Measurements from ENCODE around the gene NCBP3. TPM values are rescaled to one million over a fixed set of nuclear protein-coding genes. Genes with fewer than 3 reads are reported as not detected.
A peak's percentile ranks its signal among the peaks of the same experiment; 100 is the strongest.

NCBP3 gene
- total and polyA plus RNA-seq, 2 donors (not counting 3 experiments of a cell fraction or from before 2014, with no cell fraction given), result 18.2 to 51.1 TPM

- DNase-seq (ENCODE audit: low read depth, low spot score), result no peak
- no peaks in the 10 kb centered on the region for H3K27me3 ChIP-seq (ENCODE audit: control insufficient read depth in 2 of 2, insufficient read depth in 2 of 2, low read length in 2 of 2)
- no peak overlapping the region for H2AFZ ChIP-seq (ENCODE audit: low read depth, low read length)
- peak overlapping the region; percentile 72 for H3K27ac ChIP-seq (ENCODE audit: insufficient read depth, low read depth, low read length)
- FAIRE-seq, result peak; percentile 4
- no TSS peak for BruUV-seq (replicated peaks)
- dilution Hi-C loops (cut with MboI; ENCODE audit: extremely low pct_ligation_motif_present, low sequenced_read_pairs) (no loop called here), intact Hi-C loops (cut with micrococcal nuclease) (no loop called here)
- no peaks in the 10 kb centered on the region for H4K20me1 ChIP-seq (replicated peaks; ENCODE audit: control insufficient read depth, extremely low read depth, insufficient read depth, low read length)
- POLR2A ChIA-PET, result no interaction called here
- H3K4me1 ChIP-seq (ENCODE audit: control insufficient read depth, extremely low read depth, insufficient read depth, low read length), result peaks cover 58% of the 10 kb centered on the region
- H3K9ac ChIP-seq (replicated peaks; ENCODE audit: extremely low read depth, insufficient read depth, low read length), result peak overlapping the region; percentile 26
- TF ChIP-seq CTCF (IDR thresholded peaks at IDR 0.05; ENCODE audit: extremely low read depth in 1 of 2, insufficient read depth in 1 of 2, low read depth in 1 of 2, low read length in 2 of 2) (no peak), FOS (IDR thresholded peaks at IDR 0.05; ENCODE audit: borderline replicate concordance, insufficient read depth, low read length) (no peak)
- H3K9me1 ChIP-seq (replicated peaks; ENCODE audit: control insufficient read depth, extremely low read depth, insufficient read depth, low read length), result no peaks in the 10 kb centered on the region
- peaks cover 21% of the 10 kb centered on the region for H3K79me2 ChIP-seq (ENCODE audit: control insufficient read depth, insufficient read depth, low read length)
- CTCF ChIA-PET, result no interaction called here
- no peak overlapping the region for H3K4me3 ChIP-seq (replicated peaks in 1 of 3; ENCODE audit: insufficient read depth in 1 of 3, low read depth in 1 of 3, low read length in 3 of 3)
- H3K4me2 ChIP-seq (ENCODE audit: insufficient read depth, low read length), result no peak overlapping the region
- H3K36me3 ChIP-seq (ENCODE audit: control insufficient read depth in 2 of 2, extremely low read depth in 1 of 2, insufficient read depth in 2 of 2, low read length in 2 of 2), result no peaks in the 10 kb centered on the region
- no peaks in the 10 kb centered on the region for H3K9me3 ChIP-seq (replicated peaks; ENCODE audit: control insufficient read depth, insufficient read depth, low read length)
Observed at GRCh38 chr17:3887804-3888203, 41.8 kb upstream of the NCBP3 start.

- DNase-seq (ENCODE audit: low read depth, low spot score) (no peak), FAIRE-seq (no peak)
- Histone ChIP-seq H3K9me3 (replicated peaks; ENCODE audit: control insufficient read depth, insufficient read depth, low read length) (no peaks in the 10 kb centered on the region), H4K20me1 (replicated peaks; ENCODE audit: control insufficient read depth, extremely low read depth, insufficient read depth, low read length) (no peaks in the 10 kb centered on the region), H3K27me3 (ENCODE audit: control insufficient read depth in 2 of 2, insufficient read depth in 2 of 2, low read length in 2 of 2) (no peaks in the 10 kb centered on the region), H3K9me1 (replicated peaks; ENCODE audit: control insufficient read depth, extremely low read depth, insufficient read depth, low read length) (no peaks in the 10 kb centered on the region), H3K4me3 (replicated peaks in 1 of 3; ENCODE audit: insufficient read depth in 1 of 3, low read depth in 1 of 3, low read length in 3 of 3) (no peak overlapping the region), H3K36me3 (ENCODE audit: control insufficient read depth in 2 of 2, extremely low read depth in 1 of 2, insufficient read depth in 2 of 2, low read length in 2 of 2) (no peaks in the 10 kb centered on the region), H2AFZ (ENCODE audit: low read depth, low read length) (no peak overlapping the region), H3K4me2 (ENCODE audit: insufficient read depth, low read length) (no peak overlapping the region), H3K4me1 (ENCODE audit: control insufficient read depth, extremely low read depth, insufficient read depth, low read length) (peaks cover 58% of the 10 kb centered on the region), H3K79me2 (ENCODE audit: control insufficient read depth, insufficient read depth, low read length) (peaks cover 21% of the 10 kb centered on the region), H3K27ac (ENCODE audit: insufficient read depth, low read depth, low read length) (peak overlapping the region; percentile 72), H3K9ac (replicated peaks; ENCODE audit: extremely low read depth, insufficient read depth, low read length) (no peak overlapping the region)
- ChIA-PET CTCF (no interaction called here), POLR2A (no interaction called here)
- dilution Hi-C loops (cut with MboI; ENCODE audit: extremely low pct_ligation_motif_present, low sequenced_read_pairs), result no loop called here
- intact Hi-C loops (cut with micrococcal nuclease), result no loop called here
- no TSS peak for BruUV-seq (replicated peaks)
- TF ChIP-seq JUN (IDR thresholded peaks at IDR 0.05; ENCODE audit: borderline replicate concordance, insufficient read depth, insufficient read length, low read depth), result no peak
- no peak for TF ChIP-seq FOS (IDR thresholded peaks at IDR 0.05; ENCODE audit: borderline replicate concordance, insufficient read depth, low read length)
- no peak for TF ChIP-seq EZH2 (IDR thresholded peaks at IDR 0.05; ENCODE audit: borderline replicate concordance, low read depth, low read length, severe bottlenecking)
- TF ChIP-seq POLR2A (IDR thresholded peaks at IDR 0.05; ENCODE audit: low read depth, low read length), result no peak
- no peak for TF ChIP-seq POLR2AphosphoS5 (IDR thresholded peaks at IDR 0.05; ENCODE audit: insufficient read depth, low read depth, low read length)
- TF ChIP-seq GATA2 (IDR thresholded peaks at IDR 0.05; ENCODE audit: insufficient read depth, insufficient read length, low read depth, low read length), result no peak
- TF ChIP-seq MAX (IDR thresholded peaks at IDR 0.05; ENCODE audit: insufficient read depth, insufficient read length), result no peak
Observed at GRCh38 chr17:3887394-3887793, 41.3 kb upstream of the NCBP3 start.

All from endothelial cell of umbilical vein (primary cell).